Measurements from ENCODE around the gene GATM.

DNA sequence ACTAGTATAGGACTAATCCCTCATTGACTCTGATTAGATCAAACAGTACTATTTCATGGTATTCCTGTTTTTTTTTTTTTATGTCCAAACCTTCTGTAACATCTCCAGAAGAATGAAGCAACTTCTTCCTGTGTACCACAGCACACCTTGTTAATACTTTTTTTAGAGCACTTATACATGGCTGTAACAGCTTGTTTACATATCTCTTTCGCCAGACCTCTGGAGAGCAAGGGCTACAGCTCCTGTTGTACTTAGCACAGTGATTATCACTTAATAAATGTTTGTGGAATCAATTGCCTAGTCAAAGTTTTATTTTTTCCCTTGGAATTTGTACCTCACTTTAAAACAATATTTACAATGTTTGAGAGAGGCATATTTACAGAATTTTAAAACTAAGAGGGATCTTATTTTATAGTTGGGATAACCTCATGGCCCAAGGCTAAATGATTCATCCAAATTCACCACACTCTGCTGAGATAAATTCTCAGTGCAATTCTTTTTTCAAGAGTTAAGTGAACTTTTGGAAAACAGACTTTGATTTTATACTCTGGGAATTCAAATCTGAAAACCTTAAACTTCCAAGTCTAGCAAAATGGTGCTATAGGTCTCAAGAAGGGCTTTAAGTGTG lies 9.2 kb upstream of the GATM start:
- no peak for TF ChIP-seq CTCF (IDR thresholded peaks at IDR 0.05)
- no peak for TF ChIP-seq POLR2A (IDR thresholded peaks at IDR 0.05)

All from thyroid gland (tissue), 4 donors.